Thoracic aorta (tissue), 2 donors: ENCODE data around the gene FNDC3B. TPM values are rescaled to one million over a fixed set of nuclear protein-coding genes. Genes with fewer than 3 reads are reported as not detected.

Experiments used
- ATAC-seq: fragments of 150-250 bp; one replicate; pipeline ENCODE4 v1.8.0; 2017; ENCODE audit warnings: low read depth; ENCODE audit not compliant: insufficient number of reproducible peaks, low FRiP score
- DNase-seq: peaks from one replicate; pipeline ENCODE4 v3.0.0-alpha.2; 2020; ENCODE audit warnings: low spot score
- H3K27ac ChIP-seq, 2 donors: fragments of 200-600 bp; sonication (generic); 1 replicate in 1 of 2; 2 replicates in 1 of 2; pipeline ENCODE4 v1.5.1; 2016; ENCODE audit warnings: mild to moderate bottlenecking in 2 of 2, moderate library complexity in 2 of 2
- H3K27me3 ChIP-seq: fragments of 200-600 bp; sonication (generic); replicated peaks from 2 replicates; pipeline ENCODE4 v1.6.0; 2016; ENCODE audit warnings: mild to moderate bottlenecking; ENCODE audit not compliant: insufficient read depth
- H3K36me3 ChIP-seq: fragments of 200-600 bp; sonication (generic); one replicate; pipeline ENCODE4 v1.5.1; 2016
- H3K4me1 ChIP-seq, 2 donors: fragments of 200-600 bp; sonication (generic); 1 replicate in 1 of 2; 2 replicates in 1 of 2; pipeline versions ENCODE4 v1.5.1 to v1.6.0; 2016; ENCODE audit warnings: low read depth in 2 of 2, mild to moderate bottlenecking in 1 of 2; ENCODE audit not compliant: control insufficient read depth in 1 of 2
- H3K4me3 ChIP-seq: fragments of 200-600 bp; sonication (generic); 2 replicates; pipeline ENCODE4 v1.5.1; 2016; ENCODE audit warnings: mild to moderate bottlenecking
- H3K9me3 ChIP-seq: fragments of 200-600 bp; sonication (generic); 2 replicates; pipeline ENCODE4 v1.5.1; 2016
- CTCF ChIP-seq: fragments of 200-600 bp; sonication (generic); IDR thresholded peaks from one replicate; pipeline ENCODE4 v1.5.1; 2019; ENCODE audit warnings: antibody characterized with exemption
- total RNA-seq, 2 donors: library from RNA; depleted of rRNA; stranded (reverse); fragments of >200 nt; gene quantifications; one replicate each; pipeline versions ENCODE4 v1.1.0 to v1.2.3, GENCODE V29; 2016

FNDC3B gene
- total RNA-seq, 2 donors from 2014 or later = 113 to 163 TPM

GRCh38 chr3:172262991-172263608 lies 223.7 kb downstream of the FNDC3B start:
- DNase-seq (no peak), ATAC-seq (no peak)
- H3K36me3 ChIP-seq = no peaks in the 10 kb centered on the region
- no peak for TF ChIP-seq CTCF
- H3K4me1 ChIP-seq = peaks cover 52 to 69% of the 10 kb centered on the region in 2 donors
- H3K9me3 ChIP-seq = no peaks in the 10 kb centered on the region
- no peaks in the 10 kb centered on the region for H3K27me3 ChIP-seq
- no peak overlapping the region for H3K4me3 ChIP-seq
- H3K27ac ChIP-seq = peak overlapping the region in 1 of 2 donors; percentile 24

GRCh38 chr3:172263781-172264486 lies 224.6 kb downstream of the FNDC3B start:
- no peaks in the 10 kb centered on the region for H3K9me3 ChIP-seq
- ATAC-seq (no peak), DNase-seq (no peak)
- no peaks in the 10 kb centered on the region for H3K27me3 ChIP-seq
- H3K36me3 ChIP-seq = no peaks in the 10 kb centered on the region
- H3K4me3 ChIP-seq = no peak overlapping the region
- H3K4me1 ChIP-seq = peaks cover 49 to 69% of the 10 kb centered on the region in 2 donors
- no peak for TF ChIP-seq CTCF
- peak overlapping the region; percentile 19 to 24 for H3K27ac ChIP-seq

- H3K27me3 ChIP-seq = no peaks in the 10 kb centered on the region
- no peaks in the 10 kb centered on the region for H3K9me3 ChIP-seq
- H3K27ac ChIP-seq = no peak overlapping the region
- ATAC-seq (no peak), DNase-seq (no peak)
- no peak for TF ChIP-seq CTCF
- H3K36me3 ChIP-seq = no peaks in the 10 kb centered on the region
- peaks cover 32 to 51% of the 10 kb centered on the region in 2 donors for H3K4me1 ChIP-seq
- no peak overlapping the region for H3K4me3 ChIP-seq
These were observed 226.7 kb downstream of the FNDC3B start for GRCh38 chr3:172266103-172266502.

GRCh38 chr3:172268425-172268824 lies 229.0 kb downstream of the FNDC3B start:
- Histone ChIP-seq H3K27me3 (no peaks in the 10 kb centered on the region), H3K9me3 (no peaks in the 10 kb centered on the region), H3K36me3 (no peaks in the 10 kb centered on the region), H3K27ac (peak overlapping the region in 1 of 2 donors; percentile 4), H3K4me3 (no peak overlapping the region), H3K4me1 (peaks cover 16 to 36% of the 10 kb centered on the region in 2 donors)
- no peak for TF ChIP-seq CTCF
- no peak for DNase-seq
- no peak for ATAC-seq

- no peaks in the 10 kb centered on the region for H3K36me3 ChIP-seq
- peak overlapping the region in 1 of 2 donors; percentile 4 for H3K27ac ChIP-seq
- no peak for ATAC-seq
- H3K9me3 ChIP-seq = no peaks in the 10 kb centered on the region
- no peak for DNase-seq
- H3K4me1 ChIP-seq = peaks cover 12 to 32% of the 10 kb centered on the region in 2 donors
- no peaks in the 10 kb centered on the region for H3K27me3 ChIP-seq
- no peak overlapping the region for H3K4me3 ChIP-seq
- no peak for TF ChIP-seq CTCF
These were observed 229.5 kb downstream of the FNDC3B start for GRCh38 chr3:172268868-172269267.
